GM19438 (cell line): ENCODE measurements around the gene MTMR12.
"Not testable (repeated sequence)": the region's sequence is repeated elsewhere in the genome, so short reads cannot be mapped to it uniquely, and the experiment has no call there.

Experiments used
- ATAC-seq: cut with Tn5 transposase; IDR thresholded peaks from one replicate; pipeline ENCODE4 v1.9.1; 2021; ENCODE audit warnings: low read depth; ENCODE audit not compliant: unreplicated experiment

Gene MTMR12

GRCh38 chr5:32325616-32326015, 12.9 kb upstream of the MTMR12 start:
- ATAC-seq, result no peak

GRCh38 chr5:32325062-32325461, 12.3 kb upstream of the MTMR12 start:
- peak; percentile 49 for ATAC-seq

GRCh38 chr5:32323741-32324140, 11.0 kb upstream of the MTMR12 start:
- no peak for ATAC-seq

- no peak for ATAC-seq
Observed at GRCh38 chr5:32322882-32323281, 10.1 kb upstream of the MTMR12 start.

GRCh38 chr5:32321787-32322186, 9.0 kb upstream of the MTMR12 start:
- not testable (repeated sequence) for ATAC-seq

GRCh38 chr5:32320576-32320975, 7.8 kb upstream of the MTMR12 start:
- ATAC-seq, result no peak

- no peak for ATAC-seq
Observed at GRCh38 chr5:32319926-32320543, 7.3 kb upstream of the MTMR12 start.

GRCh38 chr5:32319392-32319791, 6.7 kb upstream of the MTMR12 start:
- ATAC-seq, result no peak

GRCh38 chr5:32317041-32317440, 4.3 kb upstream of the MTMR12 start:
- no peak for ATAC-seq

- ATAC-seq, result no peak
Observed at GRCh38 chr5:32315221-32316014, 2.7 kb upstream of the MTMR12 start.

- ATAC-seq, result no peak
Observed at GRCh38 chr5:32314658-32315057, 1.9 kb upstream of the MTMR12 start.

GRCh38 chr5:32314152-32314488, 1.4 kb upstream of the MTMR12 start:
- ATAC-seq, result not testable (repeated sequence)

GRCh38 chr5:32312197-32312594, 543 bp downstream of the MTMR12 start:
- peak; percentile 33 for ATAC-seq

GRCh38 chr5:32311404-32312196, 1.1 kb downstream of the MTMR12 start:
- no peak for ATAC-seq

- ATAC-seq, result no peak
Observed at GRCh38 chr5:32309761-32310160, 3.0 kb downstream of the MTMR12 start.

- no peak for ATAC-seq
Observed at GRCh38 chr5:32308946-32309345, 3.8 kb downstream of the MTMR12 start.

- ATAC-seq, result no peak
Observed at GRCh38 chr5:32307769-32308194, 5.0 kb downstream of the MTMR12 start.

GRCh38 chr5:32304622-32305021, 8.1 kb downstream of the MTMR12 start:
- ATAC-seq, result no peak

- no peak for ATAC-seq
Observed at GRCh38 chr5:32303755-32304120, 9.0 kb downstream of the MTMR12 start.

GRCh38 chr5:32302835-32303754, 9.6 kb downstream of the MTMR12 start:
- no peak for ATAC-seq
